Measurements from ENCODE around the gene ITGB4.

ITGB4 gene

GRCh38 chr17:75783069-75783783 lies 62.0 kb downstream of the ITGB4 start:
- in situ Hi-C loops (cut with MboI; ENCODE audit: low sequenced_read_pairs), result loop anchor here (25.0 kb wide), 1 partner anchor 104 kb away; the partner anchor contains the start of genes TRIM47 and TRIM65

- in situ Hi-C loops (cut with MboI; ENCODE audit: low sequenced_read_pairs), result loop anchor here (25.0 kb wide), 1 partner anchor 103 kb away; the partner anchor contains the start of genes TRIM47 and TRIM65
Observed at GRCh38 chr17:75783803-75784472, 62.7 kb downstream of the ITGB4 start.

- in situ Hi-C loops (cut with MboI; ENCODE audit: low sequenced_read_pairs), result loop anchor here (25.0 kb wide), 1 partner anchor 103 kb away; the partner anchor contains the start of genes TRIM47 and TRIM65
Observed at GRCh38 chr17:75784473-75785015, 63.3 kb downstream of the ITGB4 start, which contains the start of gene UNK. Gene UNK (plus strand): TSS chr17:75784806. CDS start chr17:75784881, 75 bp downstream.

GRCh38 chr17:75785016-75785890 lies 64.0 kb downstream of the ITGB4 start:
- in situ Hi-C loops (cut with MboI; ENCODE audit: low sequenced_read_pairs), result loop anchor here (25.0 kb wide), 1 partner anchor 102 kb away; the partner anchor contains the start of genes TRIM47 and TRIM65

GRCh38 chr17:75791254-75791653 lies 70.0 kb downstream of the ITGB4 start:
- in situ Hi-C loops (cut with MboI; ENCODE audit: low sequenced_read_pairs), result loop anchor here (25.0 kb wide), 1 partner anchor 96 kb away; the partner anchor contains the start of genes TRIM47 and TRIM65

- in situ Hi-C loops (cut with MboI; ENCODE audit: low sequenced_read_pairs), result loop anchor here (25.0 kb wide), 1 partner anchor 94 kb away; the partner anchor contains the start of genes TRIM47 and TRIM65
Observed at GRCh38 chr17:75793460-75793859, 72.2 kb downstream of the ITGB4 start.

- in situ Hi-C loops (cut with MboI; ENCODE audit: low sequenced_read_pairs), result loop anchor here (25.0 kb wide), 1 partner anchor 91 kb away; the partner anchor contains the start of genes TRIM47 and TRIM65
Observed at GRCh38 chr17:75795820-75796607, 74.8 kb downstream of the ITGB4 start.

- in situ Hi-C loops (cut with MboI; ENCODE audit: low sequenced_read_pairs), result loop anchor here (25.0 kb wide), 1 partner anchor 88 kb away; the partner anchor contains the start of genes TRIM47 and TRIM65
Observed at GRCh38 chr17:75799402-75799801, 78.1 kb downstream of the ITGB4 start.

GRCh38 chr17:75803883-75804282 lies 82.6 kb downstream of the ITGB4 start:
- in situ Hi-C loops (cut with MboI; ENCODE audit: low sequenced_read_pairs), result no loop called here

- in situ Hi-C loops (cut with MboI; ENCODE audit: low sequenced_read_pairs), result no loop called here
Observed at GRCh38 chr17:75806822-75807500, 85.7 kb downstream of the ITGB4 start.

Data from HL-60/S4 treated with retinoic acid at 250 ng/mL for 4 days and 3 days (cell line).